Measurements from ENCODE around the gene FNDC3B.
A peak's percentile ranks its signal among the peaks of the same experiment; 100 is the strongest.

FNDC3B gene

DNA sequence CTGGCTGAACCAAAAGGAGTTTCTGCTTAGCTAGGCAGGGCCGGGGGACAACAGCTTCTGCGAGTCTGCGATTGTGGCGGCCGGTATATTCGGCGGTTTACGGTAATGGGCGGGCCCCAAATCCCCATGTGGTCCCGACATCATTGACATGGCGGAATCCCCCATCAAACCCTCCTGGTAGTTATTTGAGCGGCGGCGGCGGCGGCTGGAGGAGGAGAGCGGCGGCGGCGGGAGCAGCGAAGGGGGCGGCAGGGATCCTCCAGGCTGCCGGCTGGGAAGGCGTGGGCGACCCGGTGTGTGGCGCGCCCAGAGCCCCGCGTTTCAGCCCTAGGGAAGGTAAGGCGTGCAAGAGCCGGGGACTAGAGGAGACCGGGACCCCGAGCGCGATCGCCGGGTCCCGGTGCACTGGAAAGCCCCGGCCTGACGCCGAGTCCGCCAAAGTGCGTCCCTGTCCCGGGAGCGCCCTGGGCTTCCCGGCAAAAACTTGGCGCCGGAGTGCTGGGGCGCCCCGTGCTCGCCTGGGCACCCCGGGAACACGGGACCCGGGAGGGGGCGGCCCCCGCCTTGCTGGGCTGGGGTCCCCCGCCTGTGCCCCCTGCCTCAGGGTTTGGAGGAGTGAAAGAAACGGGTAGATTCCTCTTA, at the start of gene FNDC3B:
Gene FNDC3B, plus strand, starts transcription at position 143 of the 642 bp plus-strand sequence. CDS start 72,902 bp downstream, outside the sequence.
- ChIA-PET POLR2A (interaction anchor here (0.6 to 1.5 kb wide), 7 partner anchors 30 to 161 kb away, joined by 3 to 10 read pairs (median 4); no protein-coding TSS in a partner anchor), CTCF (interaction anchor here (0.6 to 0.7 kb wide), 3 partner anchors 12 to 436 kb away, joined by 3 to 4 read pairs (median 4); no protein-coding TSS in a partner anchor)
- Histone ChIP-seq H3K36me3 (ENCODE audit: control insufficient read depth in 2 of 2, insufficient read depth in 1 of 2, low read length in 2 of 2) (no peaks in the 10 kb centered on the region), H3K9me3 (ENCODE audit: control insufficient read depth, insufficient read depth, low read depth, low read length) (no peaks in the 10 kb centered on the region), H3K27ac (ENCODE audit: extremely low read depth, low read depth, low read length) (peak within 1 kb of the TSS; percentile 98), H3K4me1 (ENCODE audit: control insufficient read depth, insufficient read depth, low read length) (peaks cover 4% of the 10 kb centered on the region; the same call in 1 of the 2 replicates), H3K4me3 (ENCODE audit: low read depth, low read length) (peak within 1 kb of the TSS; percentile 92)
- TF ChIP-seq ZNF529 (tag by site-specific recombination; IDR thresholded peaks at IDR 0.05; ENCODE audit: insufficient replicate concordance): no peak
- TF ChIP-seq, protein P1, sequence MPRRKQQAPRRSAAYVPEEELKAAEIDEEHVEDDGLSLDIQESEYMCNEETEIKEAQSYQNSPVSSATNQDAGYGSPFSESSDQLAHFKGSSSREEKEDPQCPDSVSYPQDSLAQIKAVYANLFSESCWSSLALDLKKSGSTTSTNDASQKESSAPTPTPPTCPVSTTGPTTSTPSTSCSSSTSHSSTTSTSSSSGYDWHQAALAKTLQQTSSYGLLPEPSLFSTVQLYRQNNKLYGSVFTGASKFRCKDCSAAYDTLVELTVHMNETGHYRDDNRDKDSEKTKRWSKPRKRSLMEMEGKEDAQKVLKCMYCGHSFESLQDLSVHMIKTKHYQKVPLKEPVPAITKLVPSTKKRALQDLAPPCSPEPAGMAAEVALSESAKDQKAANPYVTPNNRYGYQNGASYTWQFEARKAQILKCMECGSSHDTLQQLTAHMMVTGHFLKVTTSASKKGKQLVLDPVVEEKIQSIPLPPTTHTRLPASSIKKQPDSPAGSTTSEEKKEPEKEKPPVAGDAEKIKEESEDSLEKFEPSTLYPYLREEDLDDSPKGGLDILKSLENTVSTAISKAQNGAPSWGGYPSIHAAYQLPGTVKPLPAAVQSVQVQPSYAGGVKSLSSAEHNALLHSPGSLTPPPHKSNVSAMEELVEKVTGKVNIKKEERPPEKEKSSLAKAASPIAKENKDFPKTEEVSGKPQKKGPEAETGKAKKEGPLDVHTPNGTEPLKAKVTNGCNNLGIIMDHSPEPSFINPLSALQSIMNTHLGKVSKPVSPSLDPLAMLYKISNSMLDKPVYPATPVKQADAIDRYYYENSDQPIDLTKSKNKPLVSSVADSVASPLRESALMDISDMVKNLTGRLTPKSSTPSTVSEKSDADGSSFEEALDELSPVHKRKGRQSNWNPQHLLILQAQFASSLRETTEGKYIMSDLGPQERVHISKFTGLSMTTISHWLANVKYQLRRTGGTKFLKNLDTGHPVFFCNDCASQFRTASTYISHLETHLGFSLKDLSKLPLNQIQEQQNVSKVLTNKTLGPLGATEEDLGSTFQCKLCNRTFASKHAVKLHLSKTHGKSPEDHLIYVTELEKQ (tag by site-specific recombination; IDR thresholded peaks at IDR 0.05; ENCODE audit: borderline replicate concordance): no peak
- peak; percentile 61; the same call in 1 of the 2 replicates for TF ChIP-seq KLF9 (tag by site-specific recombination; IDR thresholded peaks at IDR 0.05; ENCODE audit: low read depth)
- peak; percentile 92 for TF ChIP-seq ZNF610 (tag by site-specific recombination; IDR thresholded peaks at IDR 0.05; ENCODE audit: borderline replicate concordance)
- TF ChIP-seq, protein P2, sequence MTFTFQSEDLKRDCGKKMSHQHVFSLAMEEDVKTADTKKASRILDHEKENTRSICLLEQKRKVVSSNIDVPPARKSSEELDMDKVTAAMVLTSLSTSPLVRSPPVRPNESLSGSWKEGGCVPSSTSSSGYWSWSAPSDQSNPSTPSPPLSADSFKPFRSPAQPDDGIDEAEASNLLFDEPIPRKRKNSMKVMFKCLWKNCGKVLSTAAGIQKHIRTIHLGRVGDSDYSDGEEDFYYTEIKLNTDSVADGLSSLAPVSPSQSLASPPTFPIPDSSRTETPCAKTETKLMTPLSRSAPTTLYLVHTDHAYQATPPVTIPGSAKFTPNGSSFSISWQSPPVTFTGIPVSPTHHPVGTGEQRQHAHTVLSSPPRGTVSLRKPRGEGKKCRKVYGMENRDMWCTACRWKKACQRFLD (tag by site-specific recombination; IDR thresholded peaks at IDR 0.05): no peak
- no peak for TF ChIP-seq HOXC10 (CRISPR knock-in tag; IDR thresholded peaks at IDR 0.05)
- no peak for TF ChIP-seq ZNF324 (tag by site-specific recombination; IDR thresholded peaks at IDR 0.05)
- peak; percentile 92 for TF ChIP-seq ZNF660 (tag by site-specific recombination; IDR thresholded peaks at IDR 0.05)
- TF ChIP-seq ZEB2 (tag by site-specific recombination; IDR thresholded peaks at IDR 0.05): peak; percentile 76
- no peak for TF ChIP-seq ZNF311 (tag by site-specific recombination; IDR thresholded peaks at IDR 0.05; ENCODE audit: borderline replicate concordance)
- TF ChIP-seq ZNF202 (tag by site-specific recombination; IDR thresholded peaks at IDR 0.05; ENCODE audit: borderline replicate concordance): no peak
- no peak for TF ChIP-seq ZNF138 (tag by site-specific recombination; IDR thresholded peaks at IDR 0.05; ENCODE audit: borderline replicate concordance)
- no peak for TF ChIP-seq IKZF3 (tag by site-specific recombination; IDR thresholded peaks at IDR 0.05)
- TF ChIP-seq ZBTB49 (tag by site-specific recombination; IDR thresholded peaks at IDR 0.05; ENCODE audit: low read depth): no peak
- peak; percentile 46 for TF ChIP-seq SP2 (tag by site-specific recombination; IDR thresholded peaks at IDR 0.05)
- TF ChIP-seq SP7 (tag by site-specific recombination; IDR thresholded peaks at IDR 0.05): peak; percentile 78; the same call in 1 of the 2 replicates
- no peak for TF ChIP-seq ZNF2 (tag by site-specific recombination; IDR thresholded peaks at IDR 0.05)
- TF ChIP-seq MEIS1 (CRISPR knock-in tag; IDR thresholded peaks at IDR 0.05; ENCODE audit: borderline replicate concordance): no peak
- peak; percentile 43; the same call in 1 of the 2 replicates for TF ChIP-seq ZBTB44 (tag by site-specific recombination; IDR thresholded peaks at IDR 0.05)
- no peak for TF ChIP-seq ZNF140 (tag by site-specific recombination; IDR thresholded peaks at IDR 0.05)
- peak; percentile 74 for TF ChIP-seq EGR2 (tag by site-specific recombination; IDR thresholded peaks at IDR 0.05; ENCODE audit: low read depth)
- no peak for TF ChIP-seq HOXA7 (CRISPR knock-in tag; IDR thresholded peaks at IDR 0.05; ENCODE audit: borderline replicate concordance)
- peak; percentile 66; the same call in 1 of the 2 replicates for TF ChIP-seq MZF1 (tag by site-specific recombination; IDR thresholded peaks at IDR 0.05; ENCODE audit: borderline replicate concordance)
- TF ChIP-seq ZNF366 (tag by site-specific recombination; conservative IDR thresholded peaks at IDR 0.05): no peak
- TF ChIP-seq ZNF548 (tag by site-specific recombination; IDR thresholded peaks at IDR 0.05): no peak
- TF ChIP-seq, protein P3, sequence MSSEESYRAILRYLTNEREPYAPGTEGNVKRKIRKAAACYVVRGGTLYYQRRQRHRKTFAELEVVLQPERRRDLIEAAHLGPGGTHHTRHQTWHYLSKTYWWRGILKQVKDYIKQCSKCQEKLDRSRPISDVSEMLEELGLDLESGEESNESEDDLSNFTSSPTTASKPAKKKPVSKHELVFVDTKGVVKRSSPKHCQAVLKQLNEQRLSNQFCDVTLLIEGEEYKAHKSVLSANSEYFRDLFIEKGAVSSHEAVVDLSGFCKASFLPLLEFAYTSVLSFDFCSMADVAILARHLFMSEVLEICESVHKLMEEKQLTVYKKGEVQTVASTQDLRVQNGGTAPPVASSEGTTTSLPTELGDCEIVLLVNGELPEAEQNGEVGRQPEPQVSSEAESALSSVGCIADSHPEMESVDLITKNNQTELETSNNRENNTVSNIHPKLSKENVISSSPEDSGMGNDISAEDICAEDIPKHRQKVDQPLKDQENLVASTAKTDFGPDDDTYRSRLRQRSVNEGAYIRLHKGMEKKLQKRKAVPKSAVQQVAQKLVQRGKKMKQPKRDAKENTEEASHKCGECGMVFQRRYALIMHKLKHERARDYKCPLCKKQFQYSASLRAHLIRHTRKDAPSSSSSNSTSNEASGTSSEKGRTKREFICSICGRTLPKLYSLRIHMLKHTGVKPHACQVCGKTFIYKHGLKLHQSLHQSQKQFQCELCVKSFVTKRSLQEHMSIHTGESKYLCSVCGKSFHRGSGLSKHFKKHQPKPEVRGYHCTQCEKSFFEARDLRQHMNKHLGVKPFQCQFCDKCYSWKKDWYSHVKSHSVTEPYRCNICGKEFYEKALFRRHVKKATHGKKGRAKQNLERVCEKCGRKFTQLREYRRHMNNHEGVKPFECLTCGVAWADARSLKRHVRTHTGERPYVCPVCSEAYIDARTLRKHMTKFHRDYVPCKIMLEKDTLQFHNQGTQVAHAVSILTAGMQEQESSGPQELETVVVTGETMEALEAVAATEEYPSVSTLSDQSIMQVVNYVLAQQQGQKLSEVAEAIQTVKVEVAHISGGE (tag by site-specific recombination; conservative IDR thresholded peaks at IDR 0.05; ENCODE audit: low read depth): no peak
